ENCODE data around the gene OR6S1.

OR6S1 gene

GRCh38 chr14:20662968-20663732, 21.7 kb upstream of the OR6S1 start:
- peak; percentile 30 for TF ChIP-seq CTCF (IDR thresholded peaks at IDR 0.05; ENCODE audit: low read depth, low read length)
- no peak for DNase-seq (ENCODE audit: extremely low read depth, low read depth)

DNA sequence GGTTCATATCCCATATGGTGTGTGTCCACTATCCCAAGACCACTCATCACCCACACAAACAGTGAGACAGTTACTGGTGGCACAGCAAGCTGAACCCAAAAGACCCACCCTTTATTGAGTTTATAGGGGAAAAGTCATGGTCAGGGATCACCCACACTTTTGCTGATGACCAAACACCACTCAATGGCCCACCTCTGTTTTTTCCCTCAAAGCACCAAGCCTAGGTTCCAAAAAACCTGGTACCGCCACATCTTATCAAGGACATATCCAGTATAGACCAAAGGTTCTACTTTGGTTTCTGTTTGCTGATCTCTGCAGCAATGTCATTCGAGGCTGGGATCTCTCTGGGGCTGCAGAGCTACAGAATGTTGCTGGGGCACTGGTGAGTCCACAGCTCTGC, 19.7 kb upstream of the OR6S1 start:
- no peak for DNase-seq (ENCODE audit: extremely low read depth, low read depth)
- TF ChIP-seq CTCF (IDR thresholded peaks at IDR 0.05; ENCODE audit: low read depth, low read length): no peak

GRCh38 chr14:20659813-20660395, 18.4 kb upstream of the OR6S1 start:
- TF ChIP-seq CTCF (IDR thresholded peaks at IDR 0.05; ENCODE audit: low read depth, low read length): no peak
- DNase-seq (ENCODE audit: extremely low read depth, low read depth): no peak

DNA sequence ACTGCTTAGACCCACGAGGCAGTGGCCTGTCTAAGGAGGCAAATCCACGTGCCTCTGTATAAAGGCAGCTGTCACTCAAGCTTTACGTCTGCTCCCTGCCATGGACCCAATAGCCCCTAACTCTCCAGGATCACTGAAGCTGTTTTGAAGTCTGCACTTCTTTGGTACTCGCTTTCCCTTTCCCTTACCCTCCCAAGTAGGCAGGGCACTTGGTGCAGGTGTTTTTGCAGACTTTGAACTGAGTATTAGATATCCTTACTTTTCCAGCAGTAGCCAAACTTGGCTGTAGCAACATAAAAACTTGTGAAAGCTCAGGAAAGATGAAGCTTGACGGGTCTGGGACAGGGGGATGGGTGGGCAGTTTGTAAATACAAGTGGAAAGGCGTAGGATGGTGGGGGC, 17.8 kb upstream of the OR6S1 start:
- no peak for DNase-seq (ENCODE audit: extremely low read depth, low read depth)
- no peak for TF ChIP-seq CTCF (IDR thresholded peaks at IDR 0.05; ENCODE audit: low read depth, low read length)

DNA sequence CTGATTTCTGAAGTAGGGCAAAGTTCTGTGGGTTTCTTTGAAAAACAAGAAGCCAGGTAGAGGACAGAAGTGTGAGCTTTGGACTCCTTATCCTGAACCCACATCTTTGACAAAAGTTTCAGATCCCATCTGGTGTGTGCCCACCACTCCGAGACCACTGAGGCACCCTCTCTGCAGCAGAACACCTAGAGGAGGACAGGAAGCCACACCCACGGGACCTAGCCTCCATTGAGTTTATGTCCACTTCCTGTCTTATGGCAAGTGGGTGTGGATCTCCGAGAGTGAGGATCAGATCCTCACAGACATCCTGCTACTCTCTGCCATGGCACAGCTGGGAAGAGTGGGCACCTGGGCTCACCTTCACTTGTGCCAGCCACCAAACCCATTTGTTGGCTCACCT, 16.8 kb upstream of the OR6S1 start:
- TF ChIP-seq CTCF (IDR thresholded peaks at IDR 0.05; ENCODE audit: low read depth, low read length): no peak
- DNase-seq (ENCODE audit: extremely low read depth, low read depth): no peak

GRCh38 chr14:20657216-20658211, 16.0 kb upstream of the OR6S1 start:
- no peak; the same call in 1 of the 2 replicates for TF ChIP-seq CTCF (IDR thresholded peaks at IDR 0.05; ENCODE audit: low read depth, low read length)
- no peak for DNase-seq (ENCODE audit: extremely low read depth, low read depth)

Measured in AG09319 (cell line).